Femur (tissue), 1 donor: ENCODE measurements around the gene SNAP91.
"Not testable (repeated sequence)": the region's sequence is repeated elsewhere in the genome, so short reads cannot be mapped to it uniquely, and the experiment has no call there.

Experiments used
- DNase-seq: peaks from one replicate; pipeline ENCODE4 v3.0.0-alpha.2; 2017

SNAP91 gene

DNA sequence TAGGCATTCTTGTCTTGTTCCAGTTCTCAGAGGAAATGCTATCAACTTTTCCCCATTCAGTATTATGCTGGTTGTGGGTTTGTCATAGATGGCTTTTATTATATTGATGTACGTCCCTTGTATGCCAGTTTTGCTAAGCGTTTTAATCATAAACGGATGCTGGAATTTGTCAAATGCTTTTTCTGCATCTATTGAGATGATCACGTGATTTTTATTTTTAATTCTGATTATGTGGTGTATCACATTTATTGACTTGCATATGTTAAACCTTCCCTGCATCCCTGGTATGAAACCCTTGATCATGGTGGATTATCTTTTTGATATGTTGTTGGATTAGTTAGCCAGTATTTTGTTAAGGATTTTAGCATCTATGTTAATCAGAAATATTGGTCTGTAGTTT lies 79.0 kb downstream of the SNAP91 start:
- not testable (repeated sequence) for DNase-seq

DNA sequence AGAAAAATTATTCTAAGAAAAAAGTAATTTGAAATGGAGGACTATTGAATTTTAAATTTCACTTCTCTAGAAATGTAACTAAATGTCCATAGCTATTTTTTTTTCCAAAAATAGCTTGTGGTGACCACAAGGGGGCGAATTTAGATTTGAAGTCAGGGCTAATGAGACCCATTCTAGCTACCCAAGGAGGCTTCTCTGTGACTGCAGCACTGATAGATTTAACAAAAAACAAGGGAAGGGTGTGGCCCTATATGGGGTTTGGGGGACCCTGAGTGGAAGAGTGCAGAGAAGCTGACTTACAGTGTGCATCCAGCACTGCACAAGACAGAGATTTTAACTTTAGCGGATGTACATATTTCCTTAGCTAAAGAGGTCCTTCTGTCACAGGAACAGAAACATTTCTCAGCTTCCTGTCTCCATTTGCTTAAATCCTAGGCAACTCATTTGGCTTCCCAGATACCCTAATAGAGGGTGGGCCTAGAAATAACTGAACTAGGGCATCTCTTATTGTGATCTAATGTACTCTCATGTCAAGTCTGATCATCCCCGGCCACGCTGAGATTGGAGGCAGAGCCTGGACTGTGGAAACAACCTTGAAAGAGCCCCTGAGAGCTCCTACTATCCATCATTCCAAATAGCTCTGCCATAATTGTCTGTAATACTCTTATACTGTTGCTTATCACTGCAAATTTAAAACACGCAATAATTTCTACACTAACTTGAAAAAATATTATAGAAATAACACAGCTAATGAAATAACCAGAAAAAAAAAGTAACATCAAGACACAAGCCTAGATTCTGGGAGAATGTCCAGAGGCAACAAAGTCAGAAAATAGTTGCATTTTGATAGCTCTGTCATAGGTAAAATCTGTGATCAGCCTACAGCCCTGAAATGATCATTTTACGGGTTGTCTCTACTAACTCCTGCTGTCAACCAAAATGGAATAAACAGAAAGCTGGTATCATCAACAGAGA lies 93.6 kb downstream of the SNAP91 start:
- no peak for DNase-seq

DNA sequence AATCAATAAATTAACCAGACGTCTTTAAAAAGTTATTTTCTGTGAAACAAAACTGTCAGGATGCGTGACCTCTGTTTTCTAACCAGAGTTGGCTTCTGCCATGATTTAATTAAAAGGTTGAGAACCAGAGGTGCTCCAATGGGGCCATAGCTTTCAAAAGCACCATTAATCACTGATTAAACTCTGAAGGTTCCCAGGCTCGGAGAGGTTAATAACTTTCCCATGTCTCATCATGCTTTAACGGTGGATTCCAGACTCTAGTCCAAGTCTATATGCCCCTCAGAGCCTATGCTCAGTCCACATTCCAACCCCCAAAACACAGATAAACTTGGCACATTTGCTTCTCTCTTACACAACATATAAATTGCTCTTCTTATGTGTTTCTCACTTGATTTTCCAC lies 95.5 kb downstream of the SNAP91 start:
- DNase-seq = no peak

DNA sequence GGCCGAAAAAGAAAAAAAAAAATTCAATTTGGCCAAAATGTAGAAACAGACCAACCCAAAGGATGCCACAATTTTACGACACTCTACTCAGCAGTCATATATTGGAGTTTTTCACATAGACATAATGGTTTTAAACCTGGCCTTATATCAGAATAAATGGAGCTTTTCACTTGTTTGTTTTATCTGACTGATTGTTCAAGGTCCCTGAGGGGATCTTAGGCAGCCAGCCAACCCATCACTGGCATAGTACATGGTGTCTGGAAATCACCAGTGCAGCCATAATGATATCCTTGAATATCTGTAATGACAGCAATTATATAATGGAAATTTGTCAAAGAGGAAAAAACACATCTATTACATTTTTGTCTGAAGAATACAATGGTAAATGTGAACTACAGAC lies 99.7 kb downstream of the SNAP91 start:
- no peak for DNase-seq

DNA sequence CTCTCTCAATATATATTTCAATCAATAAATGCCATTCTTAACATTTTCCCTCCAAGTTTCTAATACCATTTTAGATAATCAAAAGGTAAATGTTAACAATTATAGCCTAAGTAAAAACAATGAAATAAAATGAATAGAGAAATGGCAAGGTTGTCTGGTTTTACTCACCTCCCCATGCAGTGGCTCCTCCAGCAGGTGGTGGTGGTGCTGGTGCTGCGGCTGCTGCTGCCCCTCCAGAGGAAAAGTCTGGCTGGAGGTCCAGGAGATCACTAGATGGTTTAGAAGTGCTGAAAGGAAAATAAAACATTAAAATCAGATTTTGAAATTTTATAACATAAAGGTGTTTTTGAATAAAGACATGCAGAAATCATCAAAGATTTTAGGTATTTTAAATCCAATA lies 103.4 kb downstream of the SNAP91 start:
- no peak for DNase-seq

DNA sequence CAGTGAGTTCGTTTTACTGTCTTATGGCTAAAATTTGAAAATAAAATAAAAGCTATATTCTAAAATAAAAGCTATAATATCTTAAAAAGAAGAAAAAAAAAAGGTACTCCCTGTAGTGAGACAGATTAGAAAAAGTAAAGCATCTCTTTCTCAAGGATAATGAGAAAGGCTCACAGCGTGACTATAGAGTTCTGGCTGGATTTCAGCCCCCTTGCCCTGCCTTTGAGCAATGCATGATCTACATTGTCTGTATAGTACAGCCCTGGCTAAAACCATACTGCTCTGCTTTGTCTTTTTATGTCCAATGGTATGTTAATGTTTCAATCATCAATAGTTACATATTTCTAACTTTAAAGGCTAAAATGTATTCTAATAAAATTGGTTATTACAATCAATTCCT lies 105.3 kb downstream of the SNAP91 start:
- no peak for DNase-seq

DNA sequence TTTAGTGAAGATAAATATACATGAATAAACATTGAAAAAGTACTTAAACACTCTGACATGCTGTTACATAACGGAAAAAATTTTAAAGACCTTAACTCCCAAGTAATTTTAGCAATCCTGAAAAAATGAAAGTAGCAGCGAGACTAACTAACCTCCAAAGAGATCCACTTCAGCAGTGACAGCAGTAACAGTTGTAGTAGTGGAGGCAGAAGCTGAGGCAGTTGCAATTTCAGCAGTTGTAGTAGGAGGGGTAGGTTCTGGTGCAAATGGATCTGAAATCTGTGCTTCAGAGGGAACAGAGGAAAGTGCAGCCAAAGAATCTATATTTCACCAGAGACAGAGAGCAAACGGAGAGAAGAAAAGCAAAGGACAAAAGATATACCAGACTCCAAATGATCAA lies 107.8 kb downstream of the SNAP91 start:
- no peak for DNase-seq

DNA sequence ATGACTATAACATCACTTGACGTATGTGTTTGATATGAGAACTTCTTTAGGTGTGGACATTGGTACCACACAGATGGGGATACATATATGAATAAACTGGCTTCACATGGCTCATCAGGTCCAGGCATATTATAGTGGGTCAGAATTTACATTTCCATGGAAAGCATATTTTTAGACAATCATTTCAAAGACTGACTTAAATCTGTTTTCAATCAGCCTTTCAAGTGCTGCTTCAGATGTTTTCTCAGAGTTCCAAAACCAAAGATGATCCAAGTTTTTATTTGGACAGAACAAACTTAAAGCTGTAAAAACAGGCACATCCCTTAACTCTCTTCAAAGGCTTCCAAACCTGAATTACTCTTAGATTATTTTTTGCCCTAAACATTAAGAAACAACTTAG lies 108.4 kb downstream of the SNAP91 start:
- no peak for DNase-seq

DNA sequence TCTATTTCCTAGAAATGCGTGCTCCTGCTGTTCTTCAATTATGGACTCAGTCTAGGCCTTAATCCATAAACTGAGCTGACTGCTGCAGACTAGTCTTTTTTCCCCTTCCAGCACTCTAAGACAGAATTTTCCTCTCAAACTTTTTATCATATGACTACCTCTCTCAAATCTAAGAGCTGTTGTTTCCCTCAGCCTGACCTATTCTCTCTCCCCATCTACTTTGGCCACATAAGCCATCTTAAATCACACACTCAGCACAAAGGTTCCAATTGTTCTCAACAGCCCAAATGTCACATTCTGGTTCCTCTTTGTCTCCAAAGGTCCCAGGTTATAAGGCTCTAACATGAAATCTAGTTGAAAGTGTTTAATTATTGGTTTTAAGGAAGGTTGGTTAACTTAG lies 111.4 kb downstream of the SNAP91 start:
- DNase-seq = no peak

DNA sequence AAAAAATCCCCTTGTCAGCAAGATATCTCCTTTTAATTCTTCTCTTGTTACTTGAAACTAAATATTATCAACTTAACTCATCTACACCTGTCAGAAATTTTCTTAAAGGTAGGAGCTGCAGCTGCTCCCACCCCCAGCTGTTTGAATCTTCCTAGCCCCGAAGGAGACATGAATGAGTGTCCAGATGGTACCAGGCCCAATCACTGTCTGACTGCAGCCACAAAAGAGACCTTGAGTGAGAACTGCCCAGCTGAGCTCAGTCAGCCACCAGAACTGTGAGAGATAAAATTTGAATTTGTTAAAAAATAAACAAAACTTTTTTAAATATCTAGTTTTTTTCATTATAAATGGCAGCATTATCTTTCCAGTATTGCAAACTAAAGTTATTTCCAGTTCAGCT lies 111.8 kb downstream of the SNAP91 start:
- DNase-seq = no peak

DNA sequence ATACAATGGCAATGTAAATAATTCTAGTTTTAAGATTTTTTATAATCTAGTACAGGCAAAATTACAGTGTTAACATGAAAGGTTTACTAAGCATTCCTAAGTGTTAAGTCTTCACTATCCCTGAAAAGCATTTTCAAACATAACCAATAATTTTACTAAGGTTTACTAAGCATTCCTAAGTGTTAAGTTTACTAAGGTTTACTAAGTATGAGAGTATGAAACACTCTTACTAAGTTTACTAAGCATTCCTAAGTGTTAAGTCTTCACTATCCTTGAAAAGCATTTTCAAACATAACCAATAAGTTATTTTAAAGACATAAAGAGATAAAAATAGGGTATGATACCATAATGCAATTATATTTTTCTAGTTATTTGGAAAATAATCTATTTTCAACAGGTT lies 114.0 kb downstream of the SNAP91 start:
- DNase-seq = no peak

DNA sequence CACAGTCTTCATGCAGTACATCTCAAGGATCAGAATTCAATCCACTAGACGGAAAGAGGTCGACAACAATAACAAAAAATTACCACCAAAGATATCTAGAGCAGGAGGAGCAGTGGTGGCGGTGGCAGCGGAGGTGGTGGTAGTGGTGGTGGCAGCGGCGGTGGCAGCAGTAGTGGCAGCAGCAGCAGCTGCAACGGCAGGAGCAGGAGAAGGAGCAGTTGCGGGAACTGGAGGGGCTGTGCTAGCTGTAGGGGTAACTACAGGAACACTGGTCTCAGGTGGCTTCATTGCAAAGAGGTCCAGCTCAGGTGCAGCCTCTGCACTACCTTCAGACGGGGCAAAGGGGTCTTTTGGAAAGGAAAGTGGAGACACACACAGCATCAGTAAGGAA lies 115.5 kb downstream of the SNAP91 start:
- no peak for DNase-seq

DNA sequence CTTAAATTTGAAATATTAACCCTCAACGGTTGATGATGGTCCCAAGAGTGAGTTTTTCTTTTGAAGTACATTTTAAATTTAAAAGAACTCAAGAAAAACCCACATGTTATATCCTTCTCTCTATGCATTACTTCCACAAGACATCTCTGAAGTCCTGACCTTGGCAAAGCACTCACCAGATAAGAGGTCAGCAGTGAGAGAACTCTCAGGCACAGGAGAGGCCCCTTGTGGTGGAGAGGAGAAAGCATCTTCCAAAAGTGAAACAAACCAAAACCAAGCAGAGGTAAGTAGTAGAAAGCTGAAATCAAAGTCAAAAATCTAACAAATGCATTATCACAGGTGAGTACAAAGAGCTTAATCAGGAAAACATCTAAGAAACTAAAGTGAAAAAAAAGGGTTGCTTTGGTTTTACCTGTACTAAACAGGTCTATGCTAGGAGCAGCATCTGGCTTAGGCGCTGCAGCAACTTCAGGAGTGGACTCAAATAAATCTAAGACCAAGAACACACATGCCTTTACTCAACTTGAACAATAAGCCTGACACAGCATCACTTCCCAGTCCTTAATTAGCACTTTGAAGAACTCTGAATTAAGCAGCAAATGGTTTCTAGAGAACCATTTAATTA lies 116.0 kb downstream of the SNAP91 start:
- no peak for DNase-seq

DNA sequence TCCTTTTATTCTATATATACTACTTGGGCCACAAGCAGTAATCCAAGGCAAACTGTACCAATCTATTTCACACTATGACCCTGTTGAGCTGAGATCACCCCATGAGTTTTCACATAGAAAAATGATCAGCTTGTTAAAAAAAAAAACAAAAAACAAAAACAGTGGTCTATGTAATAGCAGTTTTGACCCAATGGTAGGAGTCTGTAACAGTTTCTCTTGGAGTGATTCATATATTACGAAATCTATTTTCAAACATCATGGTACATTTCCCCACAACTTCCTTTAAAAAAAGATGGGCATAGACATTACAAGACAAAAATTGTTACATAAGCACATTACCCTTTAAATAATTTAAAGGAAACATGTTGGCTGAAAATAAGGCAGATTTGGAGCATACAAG lies 118.5 kb downstream of the SNAP91 start:
- DNase-seq = no peak

DNA sequence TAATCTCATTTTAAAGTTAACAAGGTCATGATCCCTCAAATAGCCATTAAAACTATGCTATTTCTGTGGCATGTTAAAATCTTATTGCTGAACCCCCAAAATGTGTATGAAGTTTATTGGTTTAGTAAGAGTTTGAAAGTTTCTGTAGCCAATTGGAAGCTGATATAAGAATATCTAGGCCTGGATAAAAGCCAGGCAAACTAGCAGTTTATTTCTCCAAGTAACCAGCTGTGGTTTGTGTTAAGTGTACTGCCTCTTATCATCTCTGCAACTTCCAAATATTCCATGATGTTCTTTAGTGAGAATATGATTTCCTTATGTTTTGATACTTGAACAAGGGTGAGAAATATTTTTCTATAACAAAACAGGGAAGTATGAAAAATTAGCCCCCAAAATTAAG lies 119.8 kb downstream of the SNAP91 start:
- DNase-seq = no peak

DNA sequence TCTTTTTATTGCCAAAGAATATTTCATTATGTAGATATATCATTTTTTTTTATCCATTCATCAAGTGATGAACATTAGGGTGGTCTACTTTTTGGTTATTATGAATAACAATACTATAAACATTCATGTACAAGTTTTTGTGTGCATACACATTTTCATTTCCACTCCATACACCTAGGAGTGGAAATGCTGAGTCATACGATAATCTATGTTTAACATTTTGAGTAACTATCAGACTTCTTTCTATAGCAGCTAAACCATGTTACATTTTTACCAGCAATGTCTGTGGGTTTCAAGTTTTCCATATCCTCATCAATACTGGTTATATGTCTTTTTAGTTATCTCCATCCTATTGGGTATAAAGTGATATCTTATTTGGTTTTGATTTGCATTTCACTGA lies 130.8 kb downstream of the SNAP91 start:
- no peak for DNase-seq

DNA sequence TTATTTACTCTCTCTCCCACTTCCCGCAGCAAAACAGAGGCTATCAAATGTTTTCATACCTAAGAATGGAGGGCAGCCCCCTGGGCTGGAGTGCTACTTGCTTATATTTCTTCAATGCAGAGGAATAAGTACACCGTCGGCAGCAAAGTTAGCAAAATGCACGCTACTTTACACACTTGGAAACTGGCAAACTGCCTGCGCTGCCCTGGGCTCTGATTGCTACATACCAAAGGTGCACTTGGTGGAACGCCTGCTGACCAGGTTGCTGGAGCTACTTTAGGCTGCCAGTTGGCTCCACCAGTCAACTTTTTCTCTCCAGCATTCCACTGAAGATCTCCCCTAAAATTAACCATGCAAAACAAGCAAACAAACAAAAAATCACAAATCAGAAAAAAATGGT lies 134.1 kb downstream of the SNAP91 start:
- DNase-seq = no peak

DNA sequence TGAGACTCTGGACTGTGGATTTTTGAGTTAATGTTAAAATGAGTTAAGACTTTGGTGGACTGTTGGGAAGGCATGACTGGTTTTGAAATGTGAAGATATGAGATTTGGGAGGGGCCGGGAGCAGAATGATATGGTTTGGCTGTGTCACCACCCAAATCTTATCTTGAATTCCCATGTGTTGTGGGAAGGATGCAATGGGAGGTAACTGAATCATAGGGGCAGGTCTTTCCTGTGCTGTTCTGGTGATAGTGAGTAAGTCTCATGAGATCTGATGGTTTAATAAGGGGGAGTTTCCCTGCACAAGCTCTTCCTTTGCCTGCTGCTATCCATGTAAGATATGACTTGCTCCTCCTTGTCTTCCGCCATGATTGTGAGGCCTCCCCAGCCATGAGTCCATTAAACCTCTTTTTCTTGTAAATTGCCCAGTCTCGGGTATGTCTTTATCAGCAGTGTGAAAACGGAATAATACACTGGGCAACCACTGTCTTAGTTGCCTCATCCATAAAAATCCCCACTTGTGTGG lies 137.2 kb downstream of the SNAP91 start:
- DNase-seq = not testable (repeated sequence)

DNA sequence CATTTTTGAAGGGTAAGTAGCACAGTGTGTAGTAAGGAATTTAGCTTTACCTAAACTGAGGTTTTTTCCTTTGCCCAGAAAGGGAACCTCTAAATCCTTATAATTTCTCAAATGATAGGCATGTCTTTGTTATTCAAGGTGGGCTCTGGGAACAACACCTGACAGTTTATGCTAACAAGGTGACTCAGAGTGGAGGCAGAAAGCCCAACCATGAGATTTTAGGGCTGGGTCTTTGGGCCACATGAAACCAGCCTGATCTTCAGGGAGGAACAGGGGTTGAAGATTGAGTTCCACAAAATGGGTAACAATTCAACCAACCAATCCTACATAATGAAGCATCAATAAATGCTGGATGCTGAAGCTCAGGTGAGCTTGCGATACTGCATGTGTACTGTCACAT lies 149.9 kb downstream of the SNAP91 start:
- DNase-seq = no peak

DNA sequence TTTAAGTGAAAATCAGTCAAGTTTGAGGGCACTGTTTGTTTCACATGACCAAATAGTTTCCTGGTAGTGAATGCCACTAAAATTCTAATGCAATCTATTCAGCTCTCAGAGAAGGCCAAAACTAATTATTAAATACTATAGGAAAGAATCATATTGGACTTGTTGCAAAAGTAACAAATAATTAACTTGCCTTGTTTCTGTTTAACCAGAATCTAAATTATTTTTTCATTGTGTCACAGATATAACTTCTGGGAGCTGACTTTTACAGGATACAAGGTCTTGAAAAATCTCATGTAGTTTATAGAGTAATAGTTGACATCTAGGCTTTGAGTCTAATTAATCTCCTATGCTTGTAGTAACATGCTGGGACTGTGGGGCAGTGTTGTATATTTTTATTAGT lies 152.0 kb downstream of the SNAP91 start:
- DNase-seq = no peak

DNA sequence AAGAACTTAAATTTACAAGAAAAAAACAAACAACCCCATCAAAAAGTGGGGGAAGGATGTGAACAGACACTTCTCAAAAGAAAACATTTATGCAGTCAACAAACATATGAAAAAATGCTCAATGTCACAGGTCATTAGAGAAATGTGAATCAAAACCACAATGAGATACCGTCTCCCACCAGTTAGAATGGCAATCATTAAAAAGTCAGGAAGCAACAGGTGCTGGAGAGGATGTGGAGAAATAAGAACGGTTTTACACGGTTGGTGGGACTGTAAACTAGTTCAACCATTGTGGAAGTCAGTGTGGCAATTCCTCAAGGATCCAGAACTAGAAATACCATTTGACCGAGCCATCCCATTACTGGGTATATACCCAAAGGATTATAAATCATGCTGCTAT lies 157.2 kb downstream of the SNAP91 start:
- not testable (repeated sequence) for DNase-seq

DNA sequence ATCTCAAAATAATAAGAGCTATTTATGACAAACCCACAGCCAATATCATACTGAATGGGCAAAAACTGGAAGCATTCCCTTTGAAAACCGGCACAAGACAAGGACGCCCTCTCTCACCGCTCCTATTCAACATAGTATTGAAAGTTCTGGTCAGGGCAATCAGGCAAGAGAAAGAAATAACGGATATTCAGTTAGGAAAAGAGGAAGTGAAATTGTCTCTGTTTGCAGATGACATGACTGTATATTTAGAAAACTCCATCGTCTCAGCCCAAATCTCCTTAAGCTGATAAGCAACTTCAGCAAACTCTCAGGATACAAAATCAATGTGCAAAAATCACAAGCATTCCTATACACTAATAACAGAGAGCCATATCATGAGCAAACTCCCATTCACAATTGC lies 158.4 kb downstream of the SNAP91 start:
- not testable (repeated sequence) for DNase-seq

DNA sequence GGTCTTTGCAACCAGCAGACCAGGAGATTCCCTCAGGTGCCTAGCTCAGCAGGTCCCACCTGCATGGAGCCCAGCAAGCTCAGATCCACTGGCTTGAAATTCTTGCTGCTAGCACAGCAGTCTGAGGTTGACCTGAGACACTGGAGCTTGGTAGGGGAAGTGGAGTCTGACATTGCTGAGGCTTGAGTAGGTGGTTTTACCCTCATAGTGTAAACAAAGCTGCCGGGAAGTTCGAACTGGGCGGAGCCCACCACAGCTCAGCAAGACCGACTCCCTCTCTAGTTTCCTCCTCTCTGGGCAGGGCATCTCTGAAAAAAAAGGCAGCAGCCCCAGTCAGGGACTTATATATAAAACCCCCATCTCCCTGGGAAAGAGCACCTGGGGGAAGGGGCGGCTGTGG lies 162.3 kb downstream of the SNAP91 start:
- no peak for DNase-seq

DNA sequence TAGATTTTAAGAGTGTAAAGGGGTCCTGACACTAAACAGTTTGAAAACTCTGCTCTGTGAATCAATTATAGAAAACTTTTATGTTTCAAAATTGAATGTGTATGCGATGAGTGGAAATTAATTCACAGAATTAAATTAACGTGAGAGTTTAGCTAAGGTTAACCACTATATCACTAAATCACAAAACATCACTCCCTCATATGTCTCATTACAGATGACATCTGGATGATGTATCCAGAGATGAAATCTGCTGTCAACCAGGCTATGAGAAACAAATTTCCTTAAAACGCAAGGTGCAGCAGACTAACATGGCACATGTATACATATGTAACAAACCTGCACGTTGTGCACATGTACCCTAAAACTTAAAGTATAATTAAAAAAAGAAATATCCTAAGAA lies 169.2 kb downstream of the SNAP91 start:
- DNase-seq = no peak
